Measurements from ENCODE around the gene VPS13C. TPM values are rescaled to one million over a fixed set of nuclear protein-coding genes. Genes with fewer than 3 reads are reported as not detected.
A peak's percentile ranks its signal among the peaks of the same experiment; 100 is the strongest.

The VPS13C gene
- polyA plus RNA-seq, 3 donors = 12.0 to 32.2 (median 18.4) TPM

DNA sequence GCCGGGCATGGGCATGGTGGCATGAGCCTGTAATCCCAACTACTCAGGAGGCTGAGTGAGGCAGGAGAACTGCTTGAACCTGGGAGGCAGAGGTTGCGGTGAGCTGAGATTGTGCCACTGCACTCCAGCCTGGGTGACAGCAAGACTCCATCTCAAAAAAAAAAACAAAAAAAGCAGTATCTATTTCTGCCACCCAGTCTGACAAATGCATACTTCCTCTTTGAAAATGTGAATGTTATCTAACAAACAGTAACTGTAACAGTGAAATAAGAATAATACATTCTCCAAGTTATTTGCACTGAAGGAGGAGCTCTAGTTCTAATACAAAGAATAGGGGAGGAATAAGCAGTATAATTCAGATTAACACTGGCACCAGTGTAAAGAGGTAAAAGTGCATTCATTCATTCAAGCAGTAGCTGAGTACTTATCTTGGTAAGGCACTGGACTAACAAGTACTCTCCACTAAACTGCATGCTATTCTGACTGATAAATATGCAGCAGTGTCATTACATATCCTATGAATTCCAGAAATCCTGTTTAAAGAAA is 12.9 kb downstream of the VPS13C start:
- H4K20me1 ChIP-seq (ENCODE audit: insufficient read depth, low read length) = peaks cover 79% of the 10 kb centered on the region
- no peak for DNase-seq

DNA sequence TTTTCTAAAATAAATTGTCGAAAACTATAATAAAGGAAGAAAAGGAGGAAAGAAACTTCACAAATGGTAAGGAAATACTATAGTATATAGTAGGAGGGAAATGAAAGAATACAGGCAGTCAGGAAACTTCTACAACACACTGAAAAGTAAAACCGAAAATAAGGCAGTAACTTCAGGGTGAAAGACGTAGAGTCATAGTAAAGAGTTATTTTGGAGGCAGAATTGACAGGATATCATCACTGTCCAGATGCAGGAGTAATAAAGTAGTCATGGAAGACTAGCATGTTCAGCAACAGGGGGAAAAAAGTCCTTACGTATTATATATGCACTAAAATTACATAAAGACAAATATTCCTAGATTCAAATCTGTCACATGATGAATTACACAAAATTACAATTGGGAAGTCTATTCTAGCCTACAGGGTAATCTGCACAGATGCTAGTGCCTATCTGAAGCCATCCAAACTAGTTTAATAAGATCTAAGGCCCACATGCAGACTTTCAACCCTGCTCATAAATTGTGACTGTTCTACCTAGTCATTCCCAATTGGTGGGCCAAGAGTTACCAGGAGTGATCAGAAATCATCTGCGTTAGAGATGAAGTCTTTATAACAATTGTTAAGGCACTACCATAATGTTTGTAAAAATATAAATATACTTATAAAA is 14.0 kb downstream of the VPS13C start:
- H4K20me1 ChIP-seq (ENCODE audit: insufficient read depth, low read length) = peaks cover 76% of the 10 kb centered on the region
- H3K36me3 ChIP-seq (replicated peaks in 1 of 2; ENCODE audit: control insufficient read depth in 1 of 2, insufficient read depth in 2 of 2, low read length in 2 of 2) = peaks cover 7 to 27% of the 10 kb centered on the region in 2 donors
- Mint-ChIP-seq H3K36me3 (peaks cover 2 to 20% of the 10 kb centered on the region in 2 donors), H3K27me3 (ENCODE audit: low read depth in 3 of 3) (no peaks in the 10 kb centered on the region), H3K4me1 (peaks cover 32% of the 10 kb centered on the region), H3K4me3 (peak overlapping the region; percentile 1 to 52), H3K27ac (peak overlapping the region in 3 of 7 donors; percentile 15 to 87 (median 72)), H3K9me3 (no peaks in the 10 kb centered on the region)
- H3K79me2 ChIP-seq (ENCODE audit: insufficient read depth, low read length) = peaks cover 57% of the 10 kb centered on the region
- no peak overlapping the region for H3K9ac ChIP-seq (ENCODE audit: insufficient read depth, low read length, poor library complexity, severe bottlenecking)
- peak overlapping the region in 1 of 2 donors; percentile 62 for H3K27ac ChIP-seq (ENCODE audit: low read depth in 1 of 2, low read length in 2 of 2)
- no peaks in the 10 kb centered on the region for H3K9me3 ChIP-seq (replicated peaks in 1 of 2; ENCODE audit: control insufficient read depth in 1 of 2, insufficient read depth in 1 of 2, low read length in 2 of 2)
- no CpG with 5 or more reads among the region's 5 CpGs for WGBS (ENCODE audit: insufficient coverage)
- H3K4me2 ChIP-seq (replicated peaks; ENCODE audit: extremely low read depth, low read length, poor library complexity, severe bottlenecking) = peak overlapping the region; percentile 65
- peak overlapping the region in 2 of 3 experiments; percentile 27 to 44 for H3K4me3 ChIP-seq (replicated peaks in 1 of 3; ENCODE audit: low read depth in 2 of 3, low read length in 3 of 3)
- intact Hi-C loops (cut with micrococcal nuclease) = no loop called here
- peaks cover 17 to 31% of the 10 kb centered on the region in 2 donors for H3K4me1 ChIP-seq (ENCODE audit: control insufficient read depth in 1 of 2, insufficient read depth in 2 of 2, low read length in 2 of 2)
- TF ChIP-seq, protein P1, sequence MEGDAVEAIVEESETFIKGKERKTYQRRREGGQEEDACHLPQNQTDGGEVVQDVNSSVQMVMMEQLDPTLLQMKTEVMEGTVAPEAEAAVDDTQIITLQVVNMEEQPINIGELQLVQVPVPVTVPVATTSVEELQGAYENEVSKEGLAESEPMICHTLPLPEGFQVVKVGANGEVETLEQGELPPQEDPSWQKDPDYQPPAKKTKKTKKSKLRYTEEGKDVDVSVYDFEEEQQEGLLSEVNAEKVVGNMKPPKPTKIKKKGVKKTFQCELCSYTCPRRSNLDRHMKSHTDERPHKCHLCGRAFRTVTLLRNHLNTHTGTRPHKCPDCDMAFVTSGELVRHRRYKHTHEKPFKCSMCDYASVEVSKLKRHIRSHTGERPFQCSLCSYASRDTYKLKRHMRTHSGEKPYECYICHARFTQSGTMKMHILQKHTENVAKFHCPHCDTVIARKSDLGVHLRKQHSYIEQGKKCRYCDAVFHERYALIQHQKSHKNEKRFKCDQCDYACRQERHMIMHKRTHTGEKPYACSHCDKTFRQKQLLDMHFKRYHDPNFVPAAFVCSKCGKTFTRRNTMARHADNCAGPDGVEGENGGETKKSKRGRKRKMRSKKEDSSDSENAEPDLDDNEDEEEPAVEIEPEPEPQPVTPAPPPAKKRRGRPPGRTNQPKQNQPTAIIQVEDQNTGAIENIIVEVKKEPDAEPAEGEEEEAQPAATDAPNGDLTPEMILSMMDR (IDR thresholded peaks at IDR 0.05) = no peak
- DNase-seq = no peak
- no peak overlapping the region for H2AFZ ChIP-seq (ENCODE audit: insufficient read depth, low read depth, low read length, poor library complexity, severe bottlenecking)
- no peaks in the 10 kb centered on the region for H3K27me3 ChIP-seq (ENCODE audit: control insufficient read depth in 2 of 2, insufficient read depth in 2 of 2, low read length in 2 of 2)

More for the DNA sequence above, 12.9 kb downstream of the VPS13C start:
- Histone ChIP-seq H3K4me2 (replicated peaks; ENCODE audit: extremely low read depth, low read length, poor library complexity, severe bottlenecking) (peak overlapping the region; percentile 26), H3K27ac (ENCODE audit: low read depth in 1 of 2, low read length in 2 of 2) (peak overlapping the region in 1 of 2 donors; percentile 61), H3K9me3 (replicated peaks in 1 of 2; ENCODE audit: control insufficient read depth in 1 of 2, insufficient read depth in 1 of 2, low read length in 2 of 2) (no peaks in the 10 kb centered on the region), H3K36me3 (replicated peaks in 1 of 2; ENCODE audit: control insufficient read depth in 1 of 2, insufficient read depth in 2 of 2, low read length in 2 of 2) (peaks cover 3 to 16% of the 10 kb centered on the region in 2 donors), H3K4me1 (ENCODE audit: control insufficient read depth in 1 of 2, insufficient read depth in 2 of 2, low read length in 2 of 2) (peaks cover 26 to 43% of the 10 kb centered on the region in 2 donors), H3K79me2 (ENCODE audit: insufficient read depth, low read length) (peaks cover 69% of the 10 kb centered on the region), H3K9ac (ENCODE audit: insufficient read depth, low read length, poor library complexity, severe bottlenecking) (no peak overlapping the region), H3K27me3 (ENCODE audit: control insufficient read depth in 2 of 2, insufficient read depth in 2 of 2, low read length in 2 of 2) (no peaks in the 10 kb centered on the region), H2AFZ (ENCODE audit: insufficient read depth, low read depth, low read length, poor library complexity, severe bottlenecking) (no peak overlapping the region), H3K4me3 (replicated peaks in 1 of 3; ENCODE audit: low read depth in 2 of 3, low read length in 3 of 3) (peak overlapping the region in 1 of 3 experiments; percentile 17)
- intact Hi-C loops (cut with micrococcal nuclease) = no loop called here
- no CpG with 5 or more reads among the region's 2 CpGs for WGBS (ENCODE audit: insufficient coverage)
- H3K4me3 Mint-ChIP-seq = peak overlapping the region in 1 of 2 donors; percentile 50
- H3K27ac Mint-ChIP-seq = peak overlapping the region in 6 of 7 donors; percentile 40 to 84 (median 80)
- no peaks in the 10 kb centered on the region for H3K9me3 Mint-ChIP-seq
- H3K36me3 Mint-ChIP-seq = peaks cover 2 to 12% of the 10 kb centered on the region in 2 donors
- peaks cover 42% of the 10 kb centered on the region for H3K4me1 Mint-ChIP-seq
- TF ChIP-seq, protein P1 (IDR thresholded peaks at IDR 0.05) = no peak
- no peaks in the 10 kb centered on the region for H3K27me3 Mint-ChIP-seq (ENCODE audit: low read depth in 3 of 3)

Measured in CD14-positive monocyte (primary cell).